Islet of Langerhans (tissue), 1 donor: ENCODE results near the gene NEDD4L.

Experiments
- FAIRE-seq: peaks from one replicate; lab custom pipeline; 2011; peaks lifted over from hg19 to GRCh38; lab: Jason Lieb, UNC

NEDD4L gene

GRCh38 chr18:58213440-58213839 is 169.4 kb downstream of the NEDD4L start:
- no peak for FAIRE-seq

GRCh38 chr18:58215011-58215410 is 171.0 kb downstream of the NEDD4L start:
- no peak for FAIRE-seq

- no peak for FAIRE-seq
Measured at GRCh38 chr18:58216071-58216481, 172.1 kb downstream of the NEDD4L start.

- FAIRE-seq = no peak
Measured at GRCh38 chr18:58217052-58217451, 173.0 kb downstream of the NEDD4L start.

GRCh38 chr18:58218117-58218516 is 174.1 kb downstream of the NEDD4L start:
- no peak for FAIRE-seq

GRCh38 chr18:58221060-58221725 is 177.2 kb downstream of the NEDD4L start:
- no peak for FAIRE-seq

- FAIRE-seq = peak; percentile 51
Measured at GRCh38 chr18:58222432-58223125, 178.6 kb downstream of the NEDD4L start.

- FAIRE-seq = peak; percentile 74
Measured at GRCh38 chr18:58223717-58224424, 179.8 kb downstream of the NEDD4L start.

- no peak for FAIRE-seq
Measured at GRCh38 chr18:58224425-58224750, 180.4 kb downstream of the NEDD4L start.

GRCh38 chr18:58225101-58225500 is 181.1 kb downstream of the NEDD4L start:
- FAIRE-seq = no peak

GRCh38 chr18:58226429-58226828 is 182.4 kb downstream of the NEDD4L start:
- FAIRE-seq = no peak

- FAIRE-seq = no peak
Measured at GRCh38 chr18:58227361-58227930, 183.4 kb downstream of the NEDD4L start.

GRCh38 chr18:58228176-58228575 is 184.2 kb downstream of the NEDD4L start:
- no peak for FAIRE-seq

- FAIRE-seq = no peak
Measured at GRCh38 chr18:58228762-58229161, 184.7 kb downstream of the NEDD4L start.

GRCh38 chr18:58229162-58229561 is 185.1 kb downstream of the NEDD4L start:
- FAIRE-seq = no peak

GRCh38 chr18:58230438-58231179 is 186.6 kb downstream of the NEDD4L start:
- FAIRE-seq = no peak

GRCh38 chr18:58231930-58232329 is 187.9 kb downstream of the NEDD4L start:
- FAIRE-seq = no peak

- no peak for FAIRE-seq
Measured at GRCh38 chr18:58232668-58233067, 188.6 kb downstream of the NEDD4L start.

- no peak for FAIRE-seq
Measured at GRCh38 chr18:58234359-58234741, 190.3 kb downstream of the NEDD4L start.

GRCh38 chr18:58235001-58235436 is 191.0 kb downstream of the NEDD4L start:
- FAIRE-seq = no peak

- FAIRE-seq = no peak
Measured at GRCh38 chr18:58239879-58240278, 195.9 kb downstream of the NEDD4L start.

- FAIRE-seq = no peak
Measured at GRCh38 chr18:58241026-58241679, 197.1 kb downstream of the NEDD4L start.
